GM23338 (cell line): ENCODE data around the gene LETMD1.

Experiments used
- CREB1 ChIP-seq: fragments of 250-450 bp; sonication (Bioruptor Pico); IDR thresholded peaks from 2 replicates; pipeline ENCODE4 v1.5.0; 2020; ENCODE audit warnings: low read depth, mild to moderate bottlenecking, moderate library complexity
- EZH2 ChIP-seq: fragments of 200-600 bp; sonication (generic); IDR thresholded peaks from one replicate; pipeline ENCODE4 v1.8.0; 2017; ENCODE audit warnings: antibody characterized with exemption, mild to moderate bottlenecking, low read depth; ENCODE audit not compliant: unreplicated experiment
- EZH2phosphoT487 ChIP-seq: fragments of 200-600 bp; sonication (generic); IDR thresholded peaks from one replicate; pipeline ENCODE4 v1.8.1; 2018; ENCODE audit warnings: antibody characterized with exemption; ENCODE audit not compliant: unreplicated experiment
- JUNB ChIP-seq: IDR thresholded peaks from one replicate; pipeline ENCODE4 v1.6.1; 2016; ENCODE audit warnings: antibody characterized with exemption; ENCODE audit not compliant: unreplicated experiment
- NANOG ChIP-seq: IDR thresholded peaks from 2 replicates; pipeline ENCODE4 v1.6.1; 2016; ENCODE audit warnings: antibody characterized with exemption, borderline replicate concordance
- POLR2AphosphoS5 ChIP-seq: IDR thresholded peaks from 2 replicates; pipeline ENCODE4 v1.6.1; 2016; ENCODE audit warnings: antibody characterized with exemption, low read depth
- TF ChIP-seq, protein P1 (sequence below): IDR thresholded peaks from one replicate; pipeline ENCODE4 v1.6.1; 2018; ENCODE audit warnings: antibody characterized with exemption; ENCODE audit not compliant: unreplicated experiment
- TF ChIP-seq, protein P2 (sequence below), 2 experiments: fragments of 200-600 bp in 1 of 2; sonication (generic) in 1 of 2; conservative IDR thresholded peaks; 2 replicates each; pipeline versions ENCODE4 v1.5.1 to v1.6.1; 2016 to 2017; ENCODE audit warnings: antibody characterized with exemption in 2 of 2, low read depth in 2 of 2, mild to moderate bottlenecking in 2 of 2, moderate library complexity in 1 of 2

DNA sequence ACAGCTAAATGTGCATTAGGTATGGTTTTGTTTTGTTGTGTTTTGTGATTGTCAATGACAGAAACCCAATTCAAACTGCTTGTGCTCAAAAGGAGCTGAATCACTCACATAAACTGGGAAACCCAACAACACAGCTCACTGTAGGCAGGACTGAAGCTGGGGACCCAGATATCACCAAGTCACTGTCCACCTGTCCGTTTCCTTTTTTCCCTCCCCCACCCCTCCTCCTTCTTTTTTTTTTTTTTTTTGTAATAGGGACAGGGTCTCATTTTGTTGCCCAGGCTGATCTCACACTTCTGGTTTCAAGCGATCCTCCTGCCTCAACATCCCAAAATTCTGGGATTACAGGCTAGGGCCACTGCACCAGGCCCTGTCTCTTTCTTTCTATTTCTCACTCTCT is 15.1 kb upstream of the LETMD1 start:
- TF ChIP-seq, protein P1, sequence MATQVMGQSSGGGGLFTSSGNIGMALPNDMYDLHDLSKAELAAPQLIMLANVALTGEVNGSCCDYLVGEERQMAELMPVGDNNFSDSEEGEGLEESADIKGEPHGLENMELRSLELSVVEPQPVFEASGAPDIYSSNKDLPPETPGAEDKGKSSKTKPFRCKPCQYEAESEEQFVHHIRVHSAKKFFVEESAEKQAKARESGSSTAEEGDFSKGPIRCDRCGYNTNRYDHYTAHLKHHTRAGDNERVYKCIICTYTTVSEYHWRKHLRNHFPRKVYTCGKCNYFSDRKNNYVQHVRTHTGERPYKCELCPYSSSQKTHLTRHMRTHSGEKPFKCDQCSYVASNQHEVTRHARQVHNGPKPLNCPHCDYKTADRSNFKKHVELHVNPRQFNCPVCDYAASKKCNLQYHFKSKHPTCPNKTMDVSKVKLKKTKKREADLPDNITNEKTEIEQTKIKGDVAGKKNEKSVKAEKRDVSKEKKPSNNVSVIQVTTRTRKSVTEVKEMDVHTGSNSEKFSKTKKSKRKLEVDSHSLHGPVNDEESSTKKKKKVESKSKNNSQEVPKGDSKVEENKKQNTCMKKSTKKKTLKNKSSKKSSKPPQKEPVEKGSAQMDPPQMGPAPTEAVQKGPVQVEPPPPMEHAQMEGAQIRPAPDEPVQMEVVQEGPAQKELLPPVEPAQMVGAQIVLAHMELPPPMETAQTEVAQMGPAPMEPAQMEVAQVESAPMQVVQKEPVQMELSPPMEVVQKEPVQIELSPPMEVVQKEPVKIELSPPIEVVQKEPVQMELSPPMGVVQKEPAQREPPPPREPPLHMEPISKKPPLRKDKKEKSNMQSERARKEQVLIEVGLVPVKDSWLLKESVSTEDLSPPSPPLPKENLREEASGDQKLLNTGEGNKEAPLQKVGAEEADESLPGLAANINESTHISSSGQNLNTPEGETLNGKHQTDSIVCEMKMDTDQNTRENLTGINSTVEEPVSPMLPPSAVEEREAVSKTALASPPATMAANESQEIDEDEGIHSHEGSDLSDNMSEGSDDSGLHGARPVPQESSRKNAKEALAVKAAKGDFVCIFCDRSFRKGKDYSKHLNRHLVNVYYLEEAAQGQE: no peak
- TF ChIP-seq, protein P2, sequence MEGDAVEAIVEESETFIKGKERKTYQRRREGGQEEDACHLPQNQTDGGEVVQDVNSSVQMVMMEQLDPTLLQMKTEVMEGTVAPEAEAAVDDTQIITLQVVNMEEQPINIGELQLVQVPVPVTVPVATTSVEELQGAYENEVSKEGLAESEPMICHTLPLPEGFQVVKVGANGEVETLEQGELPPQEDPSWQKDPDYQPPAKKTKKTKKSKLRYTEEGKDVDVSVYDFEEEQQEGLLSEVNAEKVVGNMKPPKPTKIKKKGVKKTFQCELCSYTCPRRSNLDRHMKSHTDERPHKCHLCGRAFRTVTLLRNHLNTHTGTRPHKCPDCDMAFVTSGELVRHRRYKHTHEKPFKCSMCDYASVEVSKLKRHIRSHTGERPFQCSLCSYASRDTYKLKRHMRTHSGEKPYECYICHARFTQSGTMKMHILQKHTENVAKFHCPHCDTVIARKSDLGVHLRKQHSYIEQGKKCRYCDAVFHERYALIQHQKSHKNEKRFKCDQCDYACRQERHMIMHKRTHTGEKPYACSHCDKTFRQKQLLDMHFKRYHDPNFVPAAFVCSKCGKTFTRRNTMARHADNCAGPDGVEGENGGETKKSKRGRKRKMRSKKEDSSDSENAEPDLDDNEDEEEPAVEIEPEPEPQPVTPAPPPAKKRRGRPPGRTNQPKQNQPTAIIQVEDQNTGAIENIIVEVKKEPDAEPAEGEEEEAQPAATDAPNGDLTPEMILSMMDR (conservative IDR thresholded peaks at IDR 0.05; ENCODE audit: low read depth in 2 of 2): no peak
- no peak for TF ChIP-seq EZH2phosphoT487
- TF ChIP-seq EZH2: no peak
- no peak for TF ChIP-seq POLR2AphosphoS5
- no peak for TF ChIP-seq JUNB
- TF ChIP-seq CREB1: no peak
- no peak for TF ChIP-seq NANOG
